Measurements from ENCODE around the gene RHOT1. TPM values are rescaled to one million over a fixed set of nuclear protein-coding genes. Genes with fewer than 3 reads are reported as not detected.
"Not testable (repeated sequence)": the region's sequence is repeated elsewhere in the genome, so short reads cannot be mapped to it uniquely, and the experiment has no call there.

RHOT1 gene
- total RNA-seq, 1 donor from 2014 or later, result 25.7 TPM

- H3K4me3 Mint-ChIP-seq (ENCODE audit: low read depth), result no peak overlapping the region
- H3K9me3 Mint-ChIP-seq, result no peaks in the 10 kb centered on the region
- no peak overlapping the region for H3K27ac Mint-ChIP-seq
- H3K4me1 Mint-ChIP-seq (ENCODE audit: low read depth), result peaks cover 4% of the 10 kb centered on the region
- DNase-seq (ENCODE audit: low spot score), result no peak
- intact Hi-C loops (cut with micrococcal nuclease), result no loop called here
- no peaks in the 10 kb centered on the region for H3K27me3 Mint-ChIP-seq (ENCODE audit: low read depth)
- peaks cover 20% of the 10 kb centered on the region for H3K36me3 Mint-ChIP-seq (ENCODE audit: low read depth)
Observed at GRCh38 chr17:32150358-32150757, 8.1 kb downstream of the RHOT1 start.

- H3K36me3 Mint-ChIP-seq (ENCODE audit: low read depth), result peaks cover 22% of the 10 kb centered on the region
- no peak for DNase-seq (ENCODE audit: low spot score)
- H3K4me3 Mint-ChIP-seq (ENCODE audit: low read depth), result no peak overlapping the region
- peaks cover 4% of the 10 kb centered on the region for H3K4me1 Mint-ChIP-seq (ENCODE audit: low read depth)
- H3K27me3 Mint-ChIP-seq (ENCODE audit: low read depth), result no peaks in the 10 kb centered on the region
- H3K27ac Mint-ChIP-seq, result no peak overlapping the region
- no peaks in the 10 kb centered on the region for H3K9me3 Mint-ChIP-seq
- intact Hi-C loops (cut with micrococcal nuclease), result no loop called here
Observed at GRCh38 chr17:32152130-32152529, 9.8 kb downstream of the RHOT1 start.

GRCh38 chr17:32155896-32156295 lies 13.6 kb downstream of the RHOT1 start:
- Mint-ChIP-seq H3K27ac (no peak overlapping the region), H3K4me3 (ENCODE audit: low read depth) (no peak overlapping the region), H3K4me1 (ENCODE audit: low read depth) (no peaks in the 10 kb centered on the region), H3K36me3 (ENCODE audit: low read depth) (peaks cover 25% of the 10 kb centered on the region), H3K27me3 (ENCODE audit: low read depth) (no peaks in the 10 kb centered on the region), H3K9me3 (no peaks in the 10 kb centered on the region)
- intact Hi-C loops (cut with micrococcal nuclease), result no loop called here
- no peak for DNase-seq (ENCODE audit: low spot score)

- no peak overlapping the region for H3K27ac Mint-ChIP-seq
- H3K27me3 Mint-ChIP-seq (ENCODE audit: low read depth), result no peaks in the 10 kb centered on the region
- intact Hi-C loops (cut with micrococcal nuclease), result no loop called here
- no peaks in the 10 kb centered on the region for H3K9me3 Mint-ChIP-seq
- H3K4me1 Mint-ChIP-seq (ENCODE audit: low read depth), result peaks cover 2% of the 10 kb centered on the region
- H3K4me3 Mint-ChIP-seq (ENCODE audit: low read depth), result no peak overlapping the region
- H3K36me3 Mint-ChIP-seq (ENCODE audit: low read depth), result peaks cover 28% of the 10 kb centered on the region
- DNase-seq (ENCODE audit: low spot score), result no peak
Observed at GRCh38 chr17:32156656-32157055, 14.4 kb downstream of the RHOT1 start.

GRCh38 chr17:32157225-32157624 lies 14.9 kb downstream of the RHOT1 start:
- H3K36me3 Mint-ChIP-seq (ENCODE audit: low read depth), result peaks cover 26% of the 10 kb centered on the region
- intact Hi-C loops (cut with micrococcal nuclease), result no loop called here
- H3K9me3 Mint-ChIP-seq, result no peaks in the 10 kb centered on the region
- DNase-seq (ENCODE audit: low spot score), result no peak
- no peak overlapping the region for H3K27ac Mint-ChIP-seq
- H3K4me1 Mint-ChIP-seq (ENCODE audit: low read depth), result peaks cover 6% of the 10 kb centered on the region
- H3K4me3 Mint-ChIP-seq (ENCODE audit: low read depth), result no peak overlapping the region
- no peaks in the 10 kb centered on the region for H3K27me3 Mint-ChIP-seq (ENCODE audit: low read depth)

GRCh38 chr17:32158870-32159585 lies 16.7 kb downstream of the RHOT1 start:
- peaks cover 20% of the 10 kb centered on the region for H3K36me3 Mint-ChIP-seq (ENCODE audit: low read depth)
- no peaks in the 10 kb centered on the region for H3K27me3 Mint-ChIP-seq (ENCODE audit: low read depth)
- H3K4me3 Mint-ChIP-seq (ENCODE audit: low read depth), result no peak overlapping the region
- H3K27ac Mint-ChIP-seq, result no peak overlapping the region
- intact Hi-C loops (cut with micrococcal nuclease), result no loop called here
- peaks cover 5% of the 10 kb centered on the region for H3K9me3 Mint-ChIP-seq
- DNase-seq (ENCODE audit: low spot score), result no peak
- peaks cover 6% of the 10 kb centered on the region for H3K4me1 Mint-ChIP-seq (ENCODE audit: low read depth)

- H3K9me3 Mint-ChIP-seq, result peaks cover 5% of the 10 kb centered on the region
Observed at GRCh38 chr17:32159586-32160438, 17.5 kb downstream of the RHOT1 start.

GRCh38 chr17:32160526-32160925 lies 18.2 kb downstream of the RHOT1 start:
- H3K9me3 Mint-ChIP-seq, result peaks cover 5% of the 10 kb centered on the region
- no peak overlapping the region for H3K27ac Mint-ChIP-seq
- H3K4me1 Mint-ChIP-seq (ENCODE audit: low read depth), result peaks cover 6% of the 10 kb centered on the region
- DNase-seq (ENCODE audit: low spot score), result no peak
- H3K36me3 Mint-ChIP-seq (ENCODE audit: low read depth), result peaks cover 23% of the 10 kb centered on the region
- H3K4me3 Mint-ChIP-seq (ENCODE audit: low read depth), result no peak overlapping the region
- no peaks in the 10 kb centered on the region for H3K27me3 Mint-ChIP-seq (ENCODE audit: low read depth)
- intact Hi-C loops (cut with micrococcal nuclease), result no loop called here

More at GRCh38 chr17:32159586-32160438, 17.5 kb downstream of the RHOT1 start:
- H3K27me3 Mint-ChIP-seq (ENCODE audit: low read depth), result no peaks in the 10 kb centered on the region
- intact Hi-C loops (cut with micrococcal nuclease), result no loop called here
- no peak for DNase-seq (ENCODE audit: low spot score)
- no peak overlapping the region for H3K4me3 Mint-ChIP-seq (ENCODE audit: low read depth)
- peaks cover 6% of the 10 kb centered on the region for H3K4me1 Mint-ChIP-seq (ENCODE audit: low read depth)
- no peak overlapping the region for H3K27ac Mint-ChIP-seq
- peaks cover 22% of the 10 kb centered on the region for H3K36me3 Mint-ChIP-seq (ENCODE audit: low read depth)

- no peak for DNase-seq (ENCODE audit: low spot score)
- peaks cover 20% of the 10 kb centered on the region for H3K36me3 Mint-ChIP-seq (ENCODE audit: low read depth)
- peaks cover 5% of the 10 kb centered on the region for H3K9me3 Mint-ChIP-seq
- intact Hi-C loops (cut with micrococcal nuclease), result no loop called here
- H3K4me3 Mint-ChIP-seq (ENCODE audit: low read depth), result no peak overlapping the region
- H3K27me3 Mint-ChIP-seq (ENCODE audit: low read depth), result no peaks in the 10 kb centered on the region
- H3K4me1 Mint-ChIP-seq (ENCODE audit: low read depth), result peaks cover 6% of the 10 kb centered on the region
- no peak overlapping the region for H3K27ac Mint-ChIP-seq
Observed at GRCh38 chr17:32161029-32161428, 18.7 kb downstream of the RHOT1 start.

- Mint-ChIP-seq H3K27me3 (ENCODE audit: low read depth) (no peaks in the 10 kb centered on the region), H3K27ac (no peak overlapping the region), H3K9me3 (peaks cover 12% of the 10 kb centered on the region), H3K4me3 (ENCODE audit: low read depth) (no peak overlapping the region), H3K4me1 (ENCODE audit: low read depth) (peaks cover 6% of the 10 kb centered on the region), H3K36me3 (ENCODE audit: low read depth) (peaks cover 25% of the 10 kb centered on the region)
- DNase-seq (ENCODE audit: low spot score), result no peak
- intact Hi-C loops (cut with micrococcal nuclease), result no loop called here
Observed at GRCh38 chr17:32161506-32162365, 19.4 kb downstream of the RHOT1 start.

GRCh38 chr17:32174889-32175288 lies 32.6 kb downstream of the RHOT1 start:
- DNase-seq (ENCODE audit: low spot score), result no peak
- intact Hi-C loops (cut with micrococcal nuclease), result no loop called here
- H3K9me3 Mint-ChIP-seq, result peaks cover 4% of the 10 kb centered on the region
- H3K27ac Mint-ChIP-seq, result no peak overlapping the region
- no peaks in the 10 kb centered on the region for H3K27me3 Mint-ChIP-seq (ENCODE audit: low read depth)
- peaks cover 41% of the 10 kb centered on the region for H3K36me3 Mint-ChIP-seq (ENCODE audit: low read depth)
- H3K4me3 Mint-ChIP-seq (ENCODE audit: low read depth), result no peak overlapping the region
- no peaks in the 10 kb centered on the region for H3K4me1 Mint-ChIP-seq (ENCODE audit: low read depth)

- H3K4me3 Mint-ChIP-seq (ENCODE audit: low read depth); H3K9me3 Mint-ChIP-seq; DNase-seq (ENCODE audit: low spot score); H3K27me3 Mint-ChIP-seq (ENCODE audit: low read depth); H3K4me1 Mint-ChIP-seq (ENCODE audit: low read depth); H3K27ac Mint-ChIP-seq; intact Hi-C loops (cut with micrococcal nuclease): not testable (repeated sequence)
- H3K36me3 Mint-ChIP-seq (ENCODE audit: low read depth), result peaks cover 52% of the 10 kb centered on the region
Observed at GRCh38 chr17:32178679-32179078, 36.4 kb downstream of the RHOT1 start.

Measured in activated T-helper 2 cell treated with anti-CD3 and anti-CD28 coated beads, Interferon-gamma antibody, Interleukin-2, Interleukin-4, amounts not matched to agents 10 μg/mL and 5 μg/mL and 100 μg/mL, durations not matched to agents 14 hours and 24 hours and 36 hours (primary cell).